ENCODE results near the gene RGS5. TPM values are rescaled to one million over a fixed set of nuclear protein-coding genes. Genes with fewer than 3 reads are reported as not detected.

Gene RGS5
- polyA plus RNA-seq, 1 of the 3 experiments (the other 2 are of a cell fraction), result 260 TPM

GRCh38 chr1:163227126-163227525 is 24.4 kb upstream of the RGS5 start:
- CTCF ChIA-PET, result no interaction called here
- H3K9ac ChIP-seq, result no peak overlapping the region
- no peaks in the 10 kb centered on the region for H3K79me2 ChIP-seq (ENCODE audit: insufficient read depth)
- no peak overlapping the region for H2AFZ ChIP-seq (ENCODE audit: low read depth)
- WGBS (ENCODE audit: low lambda C conversion rate), result 67% methylated on average over 1 of the region's 1 CpG
- TF ChIP-seq, protein P1, sequence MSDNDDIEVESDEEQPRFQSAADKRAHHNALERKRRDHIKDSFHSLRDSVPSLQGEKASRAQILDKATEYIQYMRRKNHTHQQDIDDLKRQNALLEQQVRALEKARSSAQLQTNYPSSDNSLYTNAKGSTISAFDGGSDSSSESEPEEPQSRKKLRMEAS (IDR thresholded peaks at IDR 0.05; ENCODE audit: low read depth), result no peak
- TF ChIP-seq NFIC (IDR thresholded peaks at IDR 0.05; ENCODE audit: borderline replicate concordance), result no peak
- no peaks in the 10 kb centered on the region for H3K27me3 ChIP-seq (ENCODE audit: insufficient read depth)
- H3F3A ChIP-seq (replicated peaks; ENCODE audit: insufficient read depth), result peaks cover 3% of the 10 kb centered on the region
- H3K36me3 ChIP-seq (replicated peaks in 1 of 2; ENCODE audit: control insufficient read depth in 1 of 2, insufficient read depth in 2 of 2, low read length in 1 of 2), result no peaks in the 10 kb centered on the region
- H3K9me3 ChIP-seq, result no peaks in the 10 kb centered on the region
- peaks cover 5 to 6% of the 10 kb centered on the region in 2 experiments; a peak in 3 of 4 replicates for H3K4me1 ChIP-seq (ENCODE audit: control insufficient read depth in 1 of 2, insufficient read depth in 2 of 2, low read depth in 1 of 2, low read length in 1 of 2)
- no peak overlapping the region for H3K27ac ChIP-seq (ENCODE audit: low read depth in 2 of 2, low read length in 1 of 2)
- H3K4me3 ChIP-seq (ENCODE audit: low read depth in 2 of 2, low read length in 1 of 2), result no peak overlapping the region
- DNase-seq, result no peak
- no peaks in the 10 kb centered on the region for H3K9me2 ChIP-seq
- no peaks in the 10 kb centered on the region for H4K20me1 ChIP-seq (ENCODE audit: insufficient read depth)
- POLR2A ChIA-PET, result no interaction called here
- no peak overlapping the region for H3K4me2 ChIP-seq

DNA sequence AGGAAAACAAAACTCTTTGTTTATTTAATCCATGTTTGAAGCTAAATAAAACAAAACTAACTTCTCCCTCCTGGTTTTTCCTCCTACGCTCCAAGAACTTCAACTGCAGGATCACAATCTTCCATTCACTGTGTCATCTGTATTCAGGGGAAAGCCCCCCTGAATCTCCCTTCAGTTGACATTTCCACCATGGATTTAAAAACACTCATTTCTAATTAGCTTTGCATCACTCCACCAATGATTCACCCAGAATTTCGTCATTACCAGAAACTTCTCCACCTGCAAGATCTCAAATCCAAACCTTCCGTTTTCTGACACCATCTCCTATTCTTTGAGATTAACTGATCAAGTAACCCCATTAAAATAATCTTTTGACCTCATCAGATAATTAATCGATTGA is 10.9 kb upstream of the RGS5 start:
- TF ChIP-seq JUND (IDR thresholded peaks at IDR 0.05) (no peak), SIN3A (IDR thresholded peaks at IDR 0.05; ENCODE audit: borderline replicate concordance, low read depth, low read length) (no peak), USF1 (IDR thresholded peaks at IDR 0.05; ENCODE audit: borderline replicate concordance, low read depth) (no peak), RFX5 (IDR thresholded peaks at IDR 0.05; ENCODE audit: low read length) (no peak), MEF2A (IDR thresholded peaks at IDR 0.05; ENCODE audit: borderline replicate concordance, low read depth) (no peak), NFIC (IDR thresholded peaks at IDR 0.05; ENCODE audit: borderline replicate concordance) (no peak), RCOR1 (IDR thresholded peaks at IDR 0.05; ENCODE audit: low read length) (no peak), NRF1 (IDR thresholded peaks at IDR 0.05; ENCODE audit: low read depth, low read length) (no peak), EZH2phosphoT487 (IDR thresholded peaks at IDR 0.05; ENCODE audit: borderline replicate concordance, low read depth) (no peak), SMC3 (IDR thresholded peaks at IDR 0.05; ENCODE audit: low read depth, low read length) (no peak), PBX3 (IDR thresholded peaks at IDR 0.05) (no peak), YY1 (IDR thresholded peaks at IDR 0.05; ENCODE audit: low read depth) (no peak), GABPA (IDR thresholded peaks at IDR 0.05; ENCODE audit: low read depth) (no peak), RXRA (IDR thresholded peaks at IDR 0.05; ENCODE audit: borderline replicate concordance, low read depth) (no peak), FOXM1 (IDR thresholded peaks at IDR 0.05; ENCODE audit: low read depth) (no peak), POLR2AphosphoS5 (IDR thresholded peaks at IDR 0.05; ENCODE audit: low read depth, low read length) (no peak), EP300 (IDR thresholded peaks at IDR 0.05; ENCODE audit: borderline replicate concordance in 1 of 2, low read depth in 1 of 2, low read length in 1 of 2) (no peak), ZBTB33 (IDR thresholded peaks at IDR 0.05; ENCODE audit: borderline replicate concordance, low read depth) (no peak), CHD2 (IDR thresholded peaks at IDR 0.05; ENCODE audit: low read length, partially characterized antibody) (no peak)
- ChIA-PET CTCF (interaction anchor here (1.8 kb wide), 1 partner anchor 9 kb away, joined by 6 read pairs; no protein-coding TSS in a partner anchor), POLR2A (interaction anchor here (4.4 kb wide), 1 partner anchor 11 kb away, joined by 21 read pairs; the partner anchor contains the start of gene RGS5)
- Histone ChIP-seq H3K9ac (no peak overlapping the region), H4K20me1 (ENCODE audit: insufficient read depth) (no peaks in the 10 kb centered on the region), H3K36me3 (replicated peaks in 1 of 2; ENCODE audit: control insufficient read depth in 1 of 2, insufficient read depth in 2 of 2, low read length in 1 of 2) (no peaks in the 10 kb centered on the region), H3F3A (replicated peaks; ENCODE audit: insufficient read depth) (no peaks in the 10 kb centered on the region), H2AFZ (ENCODE audit: low read depth) (no peak overlapping the region), H3K4me1 (ENCODE audit: control insufficient read depth in 1 of 2, insufficient read depth in 2 of 2, low read depth in 1 of 2, low read length in 1 of 2) (peaks cover 0 to 3% of the 10 kb centered on the region in 2 experiments; a peak in 1 of 4 replicates), H3K4me2 (no peak overlapping the region), H3K4me3 (ENCODE audit: low read depth in 2 of 2, low read length in 1 of 2) (no peak overlapping the region), H3K27ac (ENCODE audit: low read depth in 2 of 2, low read length in 1 of 2) (no peak overlapping the region), H3K9me3 (no peaks in the 10 kb centered on the region), H3K27me3 (ENCODE audit: insufficient read depth) (no peaks in the 10 kb centered on the region), H3K9me2 (no peaks in the 10 kb centered on the region), H3K79me2 (ENCODE audit: insufficient read depth) (no peaks in the 10 kb centered on the region)
- DNase-seq, result no peak
- WGBS (ENCODE audit: low lambda C conversion rate), result 79% methylated on average over 4 of the region's 4 CpGs

All from SK-N-SH (cell line).